Measurements from ENCODE around the gene DNAH17.
A peak's percentile ranks its signal among the peaks of the same experiment; 100 is the strongest.
"Not testable (repeated sequence)": the region's sequence is repeated elsewhere in the genome, so short reads cannot be mapped to it uniquely, and the experiment has no call there.

The DNAH17 gene

DNA sequence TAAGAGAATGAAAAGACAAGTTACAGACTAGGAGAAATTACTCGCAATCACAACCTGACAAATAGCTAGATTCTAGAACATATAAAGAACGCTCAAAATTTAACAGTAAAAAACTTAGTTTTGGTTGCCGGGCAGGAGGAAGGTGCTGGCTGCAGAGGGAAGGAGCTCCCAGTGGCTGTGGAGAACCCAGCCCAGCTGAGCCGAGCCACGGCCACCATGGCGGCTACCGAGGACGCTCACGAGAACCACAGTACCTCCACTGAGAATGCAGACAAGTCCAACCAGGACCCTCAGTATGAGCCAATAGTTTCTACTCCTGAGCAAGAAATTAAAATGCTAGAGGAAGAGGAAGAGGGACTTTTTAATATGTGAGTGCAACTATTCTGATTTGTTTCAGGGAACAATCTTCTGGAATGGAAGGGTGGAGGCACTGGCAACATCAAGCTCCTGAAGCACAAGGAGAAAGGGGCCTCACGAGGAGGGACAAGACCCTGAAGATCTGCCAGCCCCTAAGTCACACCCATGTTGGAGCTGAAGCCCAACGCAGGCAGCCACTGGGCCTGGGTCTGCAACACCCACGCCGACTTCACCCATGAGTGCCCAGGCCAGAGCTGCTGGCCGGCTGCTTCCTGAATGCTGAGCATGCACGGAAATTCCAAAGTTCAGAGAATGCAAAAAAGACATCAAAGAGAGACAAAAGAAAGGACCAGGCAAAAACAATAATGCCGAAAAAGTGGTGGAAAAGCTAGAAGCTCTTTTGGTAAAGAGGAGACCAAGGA, 55.0 kb downstream of the DNAH17 start:
- H3K9me3 ChIP-seq (ENCODE audit: control insufficient read depth in 2 of 2, low read length in 2 of 2): no peaks in the 10 kb centered on the region
- no peaks in the 10 kb centered on the region for H3K4me1 ChIP-seq (ENCODE audit: control insufficient read depth, insufficient read depth, low read length)
- no peaks in the 10 kb centered on the region for H3K36me3 ChIP-seq (ENCODE audit: control insufficient read depth in 2 of 2, insufficient read depth in 2 of 2, low read length in 2 of 2)
- no peaks in the 10 kb centered on the region for H3K27me3 ChIP-seq (ENCODE audit: control insufficient read depth in 1 of 2, insufficient read depth in 2 of 2, low read length in 2 of 2)
- no peak overlapping the region for H3K4me3 ChIP-seq (ENCODE audit: low read length in 2 of 2)
- H3K27ac ChIP-seq (ENCODE audit: low read length): no peak overlapping the region
- no peak overlapping the region for H3K9ac ChIP-seq (ENCODE audit: low read length in 2 of 2)

DNA sequence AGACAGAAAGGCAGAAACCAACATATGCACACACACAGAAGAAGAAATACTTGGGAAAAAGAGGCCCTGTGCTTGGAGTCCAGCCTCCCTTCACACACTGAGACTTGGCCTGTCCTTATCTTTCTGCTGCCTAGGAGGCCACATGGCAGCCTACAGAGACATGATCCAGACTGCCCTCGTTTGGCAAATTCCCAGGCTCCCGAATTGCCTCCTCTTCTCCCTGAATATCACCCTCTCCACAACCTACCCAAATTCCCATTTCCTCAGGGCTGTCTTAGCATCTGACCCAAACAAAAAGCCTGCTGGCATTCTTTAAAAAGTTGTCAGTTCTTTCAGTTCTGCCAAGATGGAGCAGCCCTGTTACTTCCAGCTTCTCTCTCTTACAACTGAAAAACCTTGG, 59.8 kb downstream of the DNAH17 start:
- H3K9ac ChIP-seq (ENCODE audit: low read length in 2 of 2): no peak overlapping the region
- no peaks in the 10 kb centered on the region for H3K36me3 ChIP-seq (ENCODE audit: control insufficient read depth in 2 of 2, insufficient read depth in 2 of 2, low read length in 2 of 2)
- peaks cover 7% of the 10 kb centered on the region for H3K4me1 ChIP-seq (ENCODE audit: control insufficient read depth, insufficient read depth, low read length)
- H3K4me3 ChIP-seq (ENCODE audit: low read length in 2 of 2): no peak overlapping the region
- H3K27ac ChIP-seq (ENCODE audit: low read length): peak overlapping the region; percentile 18
- no peaks in the 10 kb centered on the region for H3K27me3 ChIP-seq (ENCODE audit: control insufficient read depth in 1 of 2, insufficient read depth in 2 of 2, low read length in 2 of 2)
- no peaks in the 10 kb centered on the region for H3K9me3 ChIP-seq (ENCODE audit: control insufficient read depth in 2 of 2, low read length in 2 of 2)

GRCh38 chr17:78515480-78515879, 61.7 kb downstream of the DNAH17 start:
- Histone ChIP-seq H3K4me3 (ENCODE audit: low read length in 2 of 2) (no peak overlapping the region), H3K9me3 (ENCODE audit: control insufficient read depth in 2 of 2, low read length in 2 of 2) (no peaks in the 10 kb centered on the region), H3K27me3 (ENCODE audit: control insufficient read depth in 1 of 2, insufficient read depth in 2 of 2, low read length in 2 of 2) (no peaks in the 10 kb centered on the region), H3K9ac (ENCODE audit: low read length in 2 of 2) (no peak overlapping the region), H3K36me3 (ENCODE audit: control insufficient read depth in 2 of 2, insufficient read depth in 2 of 2, low read length in 2 of 2) (no peaks in the 10 kb centered on the region), H3K4me1 (ENCODE audit: control insufficient read depth, insufficient read depth, low read length) (peaks cover 7% of the 10 kb centered on the region), H3K27ac (ENCODE audit: low read length) (no peak overlapping the region)

- no peaks in the 10 kb centered on the region for H3K27me3 ChIP-seq (ENCODE audit: control insufficient read depth in 1 of 2, insufficient read depth in 2 of 2, low read length in 2 of 2)
- H3K36me3 ChIP-seq (ENCODE audit: control insufficient read depth in 2 of 2, insufficient read depth in 2 of 2, low read length in 2 of 2): no peaks in the 10 kb centered on the region
- no peak overlapping the region for H3K4me3 ChIP-seq (ENCODE audit: low read length in 2 of 2)
- H3K9me3 ChIP-seq (ENCODE audit: control insufficient read depth in 2 of 2, low read length in 2 of 2): no peaks in the 10 kb centered on the region
- H3K4me1 ChIP-seq (ENCODE audit: control insufficient read depth, insufficient read depth, low read length): peaks cover 7% of the 10 kb centered on the region
- no peak overlapping the region for H3K9ac ChIP-seq (ENCODE audit: low read length in 2 of 2)
- no peak overlapping the region for H3K27ac ChIP-seq (ENCODE audit: low read length)
Observed at GRCh38 chr17:78514521-78514920, 62.7 kb downstream of the DNAH17 start.

- H3K9me3 ChIP-seq (ENCODE audit: control insufficient read depth in 2 of 2, low read length in 2 of 2): no peaks in the 10 kb centered on the region
- H3K4me1 ChIP-seq (ENCODE audit: control insufficient read depth, insufficient read depth, low read length): peaks cover 7% of the 10 kb centered on the region
- no peak overlapping the region for H3K4me3 ChIP-seq (ENCODE audit: low read length in 2 of 2)
- no peak overlapping the region for H3K9ac ChIP-seq (ENCODE audit: low read length in 2 of 2)
- H3K27me3 ChIP-seq (ENCODE audit: control insufficient read depth in 1 of 2, insufficient read depth in 2 of 2, low read length in 2 of 2): no peaks in the 10 kb centered on the region
- no peaks in the 10 kb centered on the region for H3K36me3 ChIP-seq (ENCODE audit: control insufficient read depth in 2 of 2, insufficient read depth in 2 of 2, low read length in 2 of 2)
- H3K27ac ChIP-seq (ENCODE audit: low read length): no peak overlapping the region
Observed at GRCh38 chr17:78512976-78513375, 64.2 kb downstream of the DNAH17 start.

DNA sequence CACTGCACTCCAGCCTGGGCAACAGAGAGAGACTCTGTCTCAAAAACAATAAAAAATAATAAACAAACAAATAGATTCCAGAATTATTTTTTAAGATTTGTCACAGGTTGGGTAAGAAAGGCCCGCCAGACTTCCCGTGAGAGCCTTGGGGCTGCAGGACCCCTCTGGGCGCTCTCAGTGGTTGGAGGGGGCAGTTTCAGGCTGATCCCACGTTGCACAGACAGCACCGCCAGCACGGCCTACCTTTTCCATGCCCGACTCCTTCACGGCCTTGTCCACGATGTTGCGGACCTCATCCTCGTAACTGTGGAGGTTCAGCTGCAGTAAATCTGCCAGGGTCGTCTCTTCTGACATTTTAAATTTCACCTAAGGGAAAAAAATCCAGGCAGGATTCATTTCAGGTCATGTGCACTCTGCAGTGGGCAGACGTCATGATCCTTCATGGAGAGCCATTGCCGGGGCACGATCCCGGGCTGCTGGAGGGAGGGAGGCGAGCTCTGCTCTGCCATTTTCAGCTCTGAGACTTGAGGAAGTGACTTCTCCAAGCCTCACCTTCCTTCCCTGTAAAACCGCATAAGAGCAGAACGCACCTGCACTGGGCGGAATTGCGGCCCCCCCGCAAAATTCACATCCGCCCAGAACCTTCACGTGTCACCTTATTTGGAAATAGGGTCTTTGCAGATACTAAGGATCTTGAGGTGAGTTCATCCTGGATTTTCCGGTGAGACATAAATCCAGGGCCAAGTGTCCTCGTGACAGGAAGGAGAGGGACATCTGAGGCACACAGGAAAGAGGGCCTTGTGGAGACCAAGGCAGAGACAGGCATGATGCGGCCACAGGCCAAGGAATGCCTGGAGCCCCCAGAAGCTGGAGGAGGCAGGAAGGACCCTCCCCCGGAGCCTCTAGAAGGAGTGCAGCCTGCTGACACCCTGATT, 66.8 kb downstream of the DNAH17 start:
- Histone ChIP-seq H3K9ac (ENCODE audit: low read length in 2 of 2) (no peak overlapping the region), H3K27me3 (ENCODE audit: control insufficient read depth in 1 of 2, insufficient read depth in 2 of 2, low read length in 2 of 2) (no peaks in the 10 kb centered on the region), H3K4me1 (ENCODE audit: control insufficient read depth, insufficient read depth, low read length) (peaks cover under 1% of the 10 kb centered on the region), H3K27ac (ENCODE audit: low read length) (no peak overlapping the region), H3K4me3 (ENCODE audit: low read length in 2 of 2) (no peak overlapping the region), H3K36me3 (ENCODE audit: control insufficient read depth in 2 of 2, insufficient read depth in 2 of 2, low read length in 2 of 2) (no peaks in the 10 kb centered on the region), H3K9me3 (ENCODE audit: control insufficient read depth in 2 of 2, low read length in 2 of 2) (no peaks in the 10 kb centered on the region)

DNA sequence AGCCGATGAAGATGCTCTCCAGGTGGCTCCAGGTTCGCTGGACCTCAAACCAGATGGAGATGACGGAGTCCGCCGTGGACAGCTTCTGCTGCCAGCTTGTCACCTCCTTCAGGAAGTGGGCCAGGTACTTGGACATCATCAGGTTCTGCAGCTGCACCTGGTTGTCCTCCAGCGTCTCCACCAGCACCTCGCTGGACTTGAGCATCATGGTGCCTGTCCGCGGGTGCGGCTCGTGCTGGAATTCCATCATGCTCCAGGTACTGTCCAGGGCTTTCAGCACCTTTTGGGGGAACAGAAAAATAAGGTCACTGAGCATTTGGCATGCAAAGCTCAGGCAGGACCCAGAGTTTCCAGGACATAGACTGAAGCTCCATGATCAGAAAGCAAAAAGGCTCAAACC, 69.7 kb downstream of the DNAH17 start:
- Histone ChIP-seq H3K9me3 (ENCODE audit: control insufficient read depth in 2 of 2, low read length in 2 of 2) (no peaks in the 10 kb centered on the region), H3K36me3 (ENCODE audit: control insufficient read depth in 2 of 2, insufficient read depth in 2 of 2, low read length in 2 of 2) (no peaks in the 10 kb centered on the region), H3K4me3 (ENCODE audit: low read length in 2 of 2) (no peak overlapping the region), H3K9ac (ENCODE audit: low read length in 2 of 2) (no peak overlapping the region), H3K27ac (ENCODE audit: low read length) (no peak overlapping the region), H3K4me1 (ENCODE audit: control insufficient read depth, insufficient read depth, low read length) (no peaks in the 10 kb centered on the region), H3K27me3 (ENCODE audit: control insufficient read depth in 1 of 2, insufficient read depth in 2 of 2, low read length in 2 of 2) (no peaks in the 10 kb centered on the region)

- H3K27ac ChIP-seq (ENCODE audit: low read length): no peak overlapping the region
- H3K4me3 ChIP-seq (ENCODE audit: low read length in 2 of 2): no peak overlapping the region
- H3K9me3 ChIP-seq (ENCODE audit: control insufficient read depth in 2 of 2, low read length in 2 of 2): no peaks in the 10 kb centered on the region
- no peaks in the 10 kb centered on the region for H3K27me3 ChIP-seq (ENCODE audit: control insufficient read depth in 1 of 2, insufficient read depth in 2 of 2, low read length in 2 of 2)
- no peaks in the 10 kb centered on the region for H3K36me3 ChIP-seq (ENCODE audit: control insufficient read depth in 2 of 2, insufficient read depth in 2 of 2, low read length in 2 of 2)
- no peak overlapping the region for H3K9ac ChIP-seq (ENCODE audit: low read length in 2 of 2)
- H3K4me1 ChIP-seq (ENCODE audit: control insufficient read depth, insufficient read depth, low read length): no peaks in the 10 kb centered on the region
Observed at GRCh38 chr17:78506454-78507309, 70.5 kb downstream of the DNAH17 start.

DNA sequence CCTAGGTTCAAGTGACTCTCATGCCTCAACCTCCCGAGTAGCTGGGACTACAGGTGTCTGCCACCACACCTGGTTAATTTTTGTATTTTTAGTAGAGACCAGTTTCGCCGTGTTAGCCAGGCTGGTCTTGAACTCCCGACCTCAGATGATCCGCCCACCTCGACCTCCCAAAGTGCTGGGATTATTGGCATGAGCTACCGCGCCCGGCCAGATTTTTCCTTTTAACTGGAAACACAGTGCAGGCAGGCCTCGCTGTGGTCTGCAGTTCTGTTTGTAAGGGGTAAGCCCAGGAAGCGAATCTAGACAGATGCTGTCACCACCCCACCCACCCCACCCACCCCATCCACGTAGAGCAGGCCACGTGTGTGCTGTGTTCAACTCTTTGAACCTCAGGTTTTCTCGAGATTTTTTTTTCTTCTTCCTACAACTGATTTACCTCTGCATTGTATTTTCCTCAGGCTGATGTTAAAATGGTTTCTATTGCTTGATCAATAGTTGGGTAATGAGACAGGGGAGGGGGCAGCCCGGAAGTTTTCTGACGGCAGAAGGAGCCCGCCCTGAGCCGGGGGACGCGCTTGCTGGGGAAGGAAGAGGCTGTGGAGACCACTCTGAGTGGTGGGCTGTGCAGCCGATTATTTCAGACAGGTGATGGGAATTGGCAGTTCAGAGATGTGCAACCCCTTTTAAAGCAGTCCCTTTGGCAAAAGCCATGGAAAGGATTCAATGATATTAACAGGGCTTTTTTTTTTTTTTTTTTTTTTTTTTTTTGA, 72.9 kb downstream of the DNAH17 start:
- no peaks in the 10 kb centered on the region for H3K27me3 ChIP-seq (ENCODE audit: control insufficient read depth in 1 of 2, insufficient read depth in 2 of 2, low read length in 2 of 2)

DNA sequence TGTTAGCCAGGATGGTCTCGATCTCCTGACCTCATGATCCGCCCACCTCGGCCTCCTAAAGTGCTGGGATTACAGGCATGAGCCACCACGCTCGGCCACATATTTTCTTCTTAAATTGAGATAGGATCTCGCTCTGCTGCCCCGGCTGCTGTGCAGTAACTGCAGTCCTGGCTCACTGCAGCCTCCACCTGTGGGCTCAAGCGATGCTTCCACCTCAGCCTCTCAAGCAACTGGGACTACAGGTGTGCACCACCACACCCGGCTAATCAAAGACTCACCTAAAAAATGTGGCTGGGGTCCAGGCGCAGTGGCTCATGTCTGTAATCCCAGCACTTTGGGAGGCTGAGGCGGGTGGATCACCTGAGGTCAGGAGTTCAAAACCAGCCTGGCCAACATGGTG, 73.8 kb downstream of the DNAH17 start:
- not testable (repeated sequence) for H3K27me3 ChIP-seq (ENCODE audit: control insufficient read depth in 1 of 2, insufficient read depth in 2 of 2, low read length in 2 of 2); H3K4me1 ChIP-seq (ENCODE audit: control insufficient read depth, insufficient read depth, low read length); H3K36me3 ChIP-seq (ENCODE audit: control insufficient read depth in 2 of 2, insufficient read depth in 2 of 2, low read length in 2 of 2); H3K4me3 ChIP-seq (ENCODE audit: low read length in 2 of 2); H3K27ac ChIP-seq (ENCODE audit: low read length); H3K9ac ChIP-seq (ENCODE audit: low read length in 2 of 2); H3K9me3 ChIP-seq (ENCODE audit: control insufficient read depth in 2 of 2, low read length in 2 of 2)

More for the DNA sequence above, 72.9 kb downstream of the DNAH17 start:
- H3K4me3 ChIP-seq (ENCODE audit: low read length in 2 of 2): no peak overlapping the region
- H3K9ac ChIP-seq (ENCODE audit: low read length in 2 of 2): no peak overlapping the region
- no peaks in the 10 kb centered on the region for H3K9me3 ChIP-seq (ENCODE audit: control insufficient read depth in 2 of 2, low read length in 2 of 2)
- H3K4me1 ChIP-seq (ENCODE audit: control insufficient read depth, insufficient read depth, low read length): no peaks in the 10 kb centered on the region
- H3K27ac ChIP-seq (ENCODE audit: low read length): no peak overlapping the region
- no peaks in the 10 kb centered on the region for H3K36me3 ChIP-seq (ENCODE audit: control insufficient read depth in 2 of 2, insufficient read depth in 2 of 2, low read length in 2 of 2)

Measured in stomach smooth muscle (tissue), 2 donors.